ENCODE data around the gene CCT2.

Gene CCT2

DNA sequence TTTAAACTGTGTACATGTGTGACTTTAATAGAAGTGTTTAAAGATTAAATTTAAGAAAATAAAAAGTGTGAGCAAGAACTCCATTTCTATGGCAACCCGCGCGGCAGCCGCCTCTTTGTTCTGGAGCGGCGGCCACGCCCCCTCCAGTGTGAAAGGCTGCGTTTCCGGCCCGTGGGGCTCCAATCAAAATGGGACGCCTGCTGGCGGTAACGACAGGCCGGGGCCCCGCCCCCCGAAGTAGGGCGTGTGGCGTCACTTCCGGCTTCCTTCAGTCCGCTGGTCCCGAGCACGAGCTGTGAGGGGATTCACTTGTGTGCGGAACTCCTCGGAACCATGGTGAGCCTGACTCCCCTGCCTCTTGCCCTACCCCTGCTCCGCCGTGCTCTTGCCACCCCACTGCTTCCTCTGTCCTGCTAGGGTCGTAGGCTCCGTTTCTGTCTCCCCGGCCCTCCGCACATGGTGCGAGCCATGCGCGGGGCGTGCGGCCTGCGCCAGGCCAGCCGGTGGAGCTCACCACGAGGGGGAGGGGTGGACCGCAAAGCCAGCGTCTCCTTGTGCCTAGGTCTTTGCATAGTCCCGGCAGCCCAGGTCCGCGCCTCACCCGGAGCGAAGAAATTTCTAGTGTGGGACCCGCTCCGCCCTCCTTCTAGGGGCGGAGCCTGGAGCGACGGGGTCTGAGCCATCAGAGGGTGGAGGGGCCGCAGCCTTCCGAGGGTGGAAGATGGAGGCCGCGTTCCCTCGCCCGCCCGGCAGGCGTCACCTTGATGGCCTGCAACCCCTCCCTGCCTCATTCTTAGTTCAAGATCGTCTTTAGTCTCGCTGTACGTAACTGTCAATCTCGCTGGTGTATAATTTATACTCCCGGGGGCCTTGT is at the start of gene CCT2:
CCT2 (plus strand) TSS at position 271 of the 874 bp plus-strand sequence; CDS start at position 334, 63 bp downstream.
- DNase-seq: peak; percentile 96

DNA sequence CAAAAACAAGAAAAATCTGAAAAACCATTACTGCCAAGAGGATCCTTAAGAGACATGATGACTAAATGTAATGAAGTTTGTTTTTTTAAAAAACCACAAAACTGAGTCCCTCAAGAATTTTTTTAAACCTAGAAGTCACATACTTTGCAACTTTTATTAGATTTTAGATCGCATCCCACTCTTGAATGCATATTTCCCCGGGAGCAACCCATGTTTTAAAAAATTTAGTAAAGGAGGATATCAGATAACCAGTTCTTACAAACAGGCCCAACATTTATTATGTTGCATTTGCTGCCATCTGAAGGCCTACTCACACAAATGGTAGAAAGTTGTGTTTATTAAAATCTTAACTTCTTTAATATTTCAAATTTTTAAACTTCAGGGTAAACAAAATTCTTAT is 44.3 kb upstream of the CCT2 start:
- no peak for DNase-seq

DNA sequence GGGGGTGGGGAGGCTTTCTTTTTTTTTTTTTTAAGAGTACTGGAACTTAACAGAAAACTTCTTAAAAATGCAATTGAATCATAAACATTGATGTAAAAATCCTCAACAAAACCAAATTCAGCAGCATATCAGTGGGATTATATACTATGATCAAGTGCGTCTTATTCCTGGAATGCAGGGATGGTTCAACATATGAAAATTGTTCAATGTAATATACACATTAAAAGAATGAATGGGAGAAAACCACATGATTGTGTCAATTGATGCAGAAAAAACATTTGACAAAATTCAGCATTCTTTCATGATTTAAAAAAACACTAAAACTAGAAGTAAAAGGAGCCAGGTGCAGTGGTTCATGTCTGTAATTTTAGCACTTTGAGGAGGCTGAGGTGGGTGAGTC is 41.2 kb upstream of the CCT2 start:
- no peak for DNase-seq

DNA sequence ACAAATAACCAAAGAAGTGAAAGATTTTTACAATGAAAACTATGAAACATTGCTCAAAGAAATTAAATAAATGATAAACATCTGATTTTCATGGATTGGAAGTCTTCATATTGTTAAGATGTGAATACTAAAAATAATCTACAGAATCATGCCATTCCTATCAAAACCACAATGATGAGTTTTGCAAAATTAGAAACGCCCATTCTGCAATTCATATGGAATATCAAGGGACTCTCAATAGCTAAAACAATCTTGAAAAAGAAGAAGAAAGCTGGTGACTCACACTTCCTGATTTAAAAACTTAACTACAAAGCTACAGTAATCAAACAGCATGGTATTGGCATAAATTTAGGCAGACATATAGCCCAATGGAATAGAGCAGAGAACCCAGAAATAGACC is 40.2 kb upstream of the CCT2 start:
- DNase-seq: no peak

DNA sequence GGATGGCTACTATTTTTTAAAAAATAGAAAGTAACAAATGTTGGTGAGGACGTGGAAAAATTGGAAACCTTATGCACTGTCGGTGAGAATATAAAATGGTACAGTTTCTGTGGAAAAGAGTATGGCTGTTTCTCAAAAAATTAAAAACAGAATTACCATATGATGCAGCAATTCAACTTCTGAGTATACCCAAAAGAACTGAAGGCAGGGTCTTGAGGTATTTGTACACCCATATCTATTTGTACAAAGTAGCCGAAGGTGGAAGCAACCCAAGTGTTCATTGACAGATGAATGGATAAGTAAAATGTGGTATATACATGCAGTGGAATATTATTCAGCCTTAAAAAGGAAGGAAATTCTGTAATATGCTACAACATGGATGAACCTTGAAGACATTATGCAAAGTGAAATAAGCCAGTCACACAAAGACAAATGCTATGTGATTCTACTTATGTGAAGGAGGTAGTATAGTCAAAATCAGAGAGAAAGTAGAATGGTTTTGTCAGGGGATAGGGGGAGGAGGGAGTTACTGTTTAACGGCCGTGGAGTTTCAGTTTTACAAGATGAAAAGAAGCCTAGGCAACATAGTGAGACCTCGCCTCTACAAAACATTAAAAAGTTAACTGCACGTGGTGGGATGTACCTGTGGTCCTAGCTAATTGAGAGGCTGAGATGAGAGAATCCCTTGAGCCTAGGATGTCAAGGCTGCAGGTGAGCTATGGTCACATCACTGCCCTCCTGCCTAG is 38.4 kb upstream of the CCT2 start:
- DNase-seq: no peak

DNA sequence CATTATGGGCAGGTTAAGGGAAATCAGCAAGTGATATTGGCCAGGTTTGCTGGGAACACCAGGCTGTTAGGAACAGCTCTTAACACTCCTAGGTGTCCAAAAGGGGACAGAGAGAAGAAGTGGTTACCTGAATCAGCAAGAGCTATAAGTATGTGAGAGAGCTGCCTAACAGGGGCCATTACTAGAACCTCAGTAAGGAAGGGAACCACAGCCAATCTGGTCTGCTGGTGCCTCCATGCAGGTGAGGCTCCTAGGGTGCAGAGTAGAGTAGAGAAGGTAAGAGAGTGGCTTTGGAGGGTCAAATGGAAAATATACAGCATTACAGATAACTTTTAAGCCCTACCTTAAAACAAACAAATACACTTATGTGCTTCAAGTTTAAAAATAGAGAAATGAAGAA is 36.6 kb upstream of the CCT2 start:
- no peak for DNase-seq

DNA sequence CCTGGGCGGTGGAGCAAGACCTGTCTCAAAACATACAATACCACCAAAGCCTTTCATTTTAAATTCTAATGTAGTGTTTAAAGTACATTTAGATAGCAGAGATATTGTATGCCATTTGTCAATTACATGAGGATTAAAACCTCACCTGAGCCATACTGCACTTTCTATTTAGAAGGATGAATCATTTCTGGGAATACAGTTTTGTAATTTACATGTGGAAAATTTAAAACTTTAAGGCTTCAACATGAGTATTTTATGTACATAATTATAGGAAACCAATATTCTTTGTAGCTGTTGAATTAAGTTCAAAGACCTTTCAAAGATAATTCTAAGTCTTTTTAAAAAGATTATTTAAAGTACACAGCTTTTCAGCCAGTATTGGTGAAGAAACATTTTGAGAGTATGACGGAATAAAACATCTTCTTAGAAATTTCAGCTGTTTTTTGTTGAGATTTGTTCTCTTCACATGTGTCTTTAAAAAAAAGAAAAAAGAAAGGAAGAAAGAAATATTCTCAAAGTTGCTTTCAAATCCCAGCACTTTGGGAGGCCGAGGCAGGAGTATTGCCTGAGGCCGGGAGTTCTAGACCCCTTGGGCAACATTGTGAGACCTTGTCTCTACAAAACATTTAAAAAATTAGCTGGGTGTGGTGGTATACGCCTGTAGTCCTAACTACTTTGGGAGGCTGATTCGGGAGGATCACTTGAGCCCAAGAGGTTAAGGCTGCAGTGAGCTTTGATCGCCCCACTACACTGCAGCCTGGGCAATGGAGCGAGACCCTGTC is 34.5 kb upstream of the CCT2 start:
- no peak for DNase-seq

DNA sequence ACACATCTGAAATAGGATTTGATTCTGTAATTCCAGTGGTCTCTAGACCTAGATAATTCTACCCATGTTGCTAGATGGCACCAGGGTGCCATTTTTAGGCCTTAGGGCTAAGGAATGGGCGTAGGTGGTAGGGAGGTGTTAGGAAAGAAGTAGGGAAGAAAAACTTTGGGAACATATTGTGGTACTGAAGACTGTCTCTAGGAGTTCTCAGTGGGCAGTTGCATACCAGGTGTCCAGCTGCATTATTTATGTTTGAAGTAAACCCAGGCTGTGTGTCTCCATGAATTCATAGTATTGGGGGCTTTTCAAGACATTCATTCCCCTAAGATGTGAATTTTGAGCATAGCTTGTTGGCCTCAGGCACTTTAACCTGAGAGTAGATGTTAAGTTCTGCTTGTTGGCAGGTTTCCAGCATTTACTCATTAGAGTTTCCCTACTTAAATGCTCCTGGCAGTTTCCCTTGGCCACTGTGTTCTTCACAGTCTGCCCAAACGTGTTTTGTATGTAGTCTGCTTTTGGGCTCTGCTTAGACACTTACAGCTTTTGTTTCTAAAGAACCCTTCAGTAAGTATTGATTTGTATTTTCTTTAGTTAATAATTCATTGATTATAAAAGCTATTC is 31.5 kb upstream of the CCT2 start:
- no peak for DNase-seq

DNA sequence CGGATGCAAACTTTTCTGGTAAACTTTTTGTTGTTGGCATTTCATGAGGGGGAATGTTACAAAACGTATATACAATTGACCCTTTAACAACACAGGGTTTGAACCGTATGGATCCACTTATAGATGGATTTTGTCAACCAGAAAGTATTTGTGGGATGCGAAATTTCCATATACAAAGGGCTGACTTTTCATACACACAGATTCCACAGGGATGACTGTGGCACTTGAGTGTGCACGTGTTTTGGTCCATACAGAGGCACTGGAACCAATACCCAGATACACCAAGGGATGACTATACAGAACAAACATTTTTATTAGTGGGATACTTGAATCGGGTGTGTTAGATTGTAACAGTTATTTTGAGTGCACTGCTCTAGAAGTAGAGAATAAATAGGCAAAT is 29.8 kb upstream of the CCT2 start:
- DNase-seq: no peak

DNA sequence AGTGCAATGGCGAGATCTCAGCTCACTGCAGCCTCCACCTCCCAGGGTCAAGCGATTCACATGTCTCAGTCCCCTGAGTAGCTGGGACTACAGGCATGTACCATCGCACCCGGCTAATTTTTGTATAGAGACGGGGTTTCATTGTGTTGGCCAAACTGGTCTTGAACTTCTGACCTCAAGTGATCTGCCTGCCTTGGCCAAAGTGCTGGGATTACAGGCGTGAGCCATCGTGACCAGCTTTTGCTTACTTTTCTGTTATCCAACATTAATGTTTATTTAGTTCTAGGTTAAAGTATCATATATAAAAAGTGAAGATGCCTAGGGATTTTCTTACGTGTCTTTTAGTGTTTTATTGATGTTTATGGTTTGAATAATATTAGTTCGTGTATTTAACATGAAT is 28.9 kb upstream of the CCT2 start:
- DNase-seq: no peak

DNA sequence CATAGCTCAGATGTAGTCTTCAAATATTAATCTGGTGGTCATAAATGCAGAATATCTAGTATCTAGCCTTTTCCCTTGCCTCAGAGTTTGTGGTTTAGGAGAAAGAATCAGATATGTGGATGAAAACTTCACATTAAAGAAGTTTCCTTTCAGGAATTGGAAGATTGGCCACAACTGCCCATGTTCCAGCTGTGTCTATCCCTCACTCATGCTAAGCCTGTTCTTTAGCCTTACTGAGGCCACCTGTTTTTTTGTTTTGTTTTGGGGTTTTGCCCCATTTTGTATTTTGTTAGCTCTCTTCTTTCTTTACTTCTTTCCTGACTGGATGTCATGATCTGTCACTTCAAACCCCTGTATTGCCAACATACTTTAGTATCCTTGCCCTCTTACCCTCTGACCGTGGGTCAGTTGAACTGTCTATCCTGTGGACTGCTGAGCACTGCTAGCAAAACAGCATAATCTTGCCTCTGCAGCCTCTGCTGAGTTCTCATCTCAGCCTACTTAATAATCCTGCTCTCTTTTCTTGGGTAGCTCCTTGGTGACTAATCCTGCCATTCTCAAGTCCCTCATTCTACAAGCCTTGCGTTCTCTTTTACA is 22.0 kb upstream of the CCT2 start:
- DNase-seq: no peak

DNA sequence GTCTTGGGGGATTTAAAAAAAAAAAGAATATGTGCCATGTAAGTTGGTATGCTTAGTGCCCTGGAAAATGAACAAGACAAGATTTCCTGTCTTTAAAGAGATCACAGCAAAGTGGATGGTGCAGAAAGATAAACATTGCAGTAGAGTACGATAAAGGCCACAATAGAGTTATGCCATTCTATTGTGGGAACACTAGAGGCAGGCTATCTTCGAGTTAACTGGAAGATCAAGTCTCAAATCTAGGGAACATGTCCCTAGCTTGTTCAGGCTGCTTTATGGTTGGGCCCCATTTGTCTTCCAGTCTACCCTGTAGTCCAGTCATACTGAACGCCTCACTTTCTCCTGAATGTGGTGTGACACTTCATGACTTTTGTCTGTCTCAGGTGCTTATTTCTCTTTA is 18.7 kb upstream of the CCT2 start:
- no peak for DNase-seq

DNA sequence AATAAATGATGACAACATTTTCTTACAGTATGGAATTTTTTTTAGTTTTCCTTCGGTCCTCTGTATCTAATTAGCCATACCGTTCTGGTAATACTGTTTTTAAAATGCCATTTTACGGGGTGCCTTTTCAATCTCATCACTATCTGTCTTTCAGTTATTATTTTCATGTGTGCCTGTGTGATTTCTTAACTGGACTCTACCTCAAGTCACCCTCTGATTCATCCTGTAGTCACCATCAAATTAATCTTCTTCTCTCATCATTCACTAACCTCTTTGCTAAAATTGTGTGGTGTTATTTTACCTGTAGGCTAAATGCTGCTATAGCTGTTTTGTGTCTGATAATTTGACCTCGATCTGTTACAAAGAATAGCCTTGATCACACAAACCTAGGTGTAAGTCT is 16.0 kb upstream of the CCT2 start:
- no peak for DNase-seq

DNA sequence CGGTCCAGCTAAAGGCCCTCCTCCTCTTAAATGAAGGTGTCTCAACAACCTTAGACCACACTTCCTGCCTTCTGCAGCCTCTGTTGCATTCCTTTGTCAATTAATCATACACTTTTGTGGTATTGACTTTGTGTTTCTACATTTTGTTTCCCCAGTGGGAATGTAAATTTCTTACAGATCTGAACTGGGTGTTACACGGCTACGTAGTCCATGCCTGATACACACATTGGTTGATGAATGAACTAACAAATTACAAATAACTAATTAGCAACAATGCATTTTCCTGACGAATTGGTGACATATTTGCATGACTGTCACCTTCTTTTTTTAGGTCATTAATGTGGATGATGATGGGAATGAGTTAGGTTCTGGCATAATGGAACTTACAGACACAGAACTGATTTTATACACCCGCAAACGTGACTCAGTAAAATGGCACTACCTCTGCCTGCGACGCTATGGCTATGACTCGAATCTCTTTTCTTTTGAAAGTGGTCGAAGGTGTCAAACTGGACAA is 15.2 kb upstream of the CCT2 start:
- no peak for DNase-seq

DNA sequence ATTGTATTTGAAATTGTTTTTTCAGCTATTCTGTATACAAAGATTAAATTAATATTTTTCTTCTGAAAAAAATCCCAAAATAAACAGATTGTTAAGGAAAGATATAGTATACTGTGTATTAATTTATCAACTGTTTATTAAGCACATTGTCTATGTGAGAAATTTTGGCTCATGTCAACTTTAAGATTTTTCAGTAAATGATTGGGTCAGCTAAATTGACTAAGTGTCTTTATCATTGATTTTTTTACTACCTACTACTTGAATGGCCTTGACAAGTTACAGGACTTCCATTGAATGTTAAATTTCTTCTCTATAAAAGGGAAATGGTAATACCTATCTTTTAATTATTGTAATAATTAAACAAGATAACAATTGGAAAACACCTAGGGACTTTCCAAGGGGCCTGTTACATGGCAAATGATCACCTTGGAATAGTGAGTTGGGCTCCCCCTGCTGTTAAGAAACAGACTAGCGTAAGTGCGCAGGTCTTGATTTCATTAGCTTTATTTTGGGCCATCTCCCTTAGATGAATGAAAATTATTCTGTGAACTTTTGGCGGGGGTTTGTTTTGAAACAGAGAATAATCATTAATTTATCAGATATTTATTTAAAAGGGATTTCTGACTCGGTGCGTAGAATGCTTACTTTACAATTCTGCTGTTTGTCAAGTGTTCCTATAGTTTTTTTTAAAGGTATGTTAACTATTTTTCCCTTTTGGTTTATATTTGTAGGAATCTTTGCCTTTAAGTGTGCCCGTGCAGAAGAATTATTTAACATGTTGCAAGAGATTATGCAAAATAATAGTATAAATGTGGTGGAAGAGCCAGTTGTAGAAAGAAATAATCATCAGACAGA is 14.5 kb upstream of the CCT2 start:
- DNase-seq: peak; percentile 63 to 82

DNA sequence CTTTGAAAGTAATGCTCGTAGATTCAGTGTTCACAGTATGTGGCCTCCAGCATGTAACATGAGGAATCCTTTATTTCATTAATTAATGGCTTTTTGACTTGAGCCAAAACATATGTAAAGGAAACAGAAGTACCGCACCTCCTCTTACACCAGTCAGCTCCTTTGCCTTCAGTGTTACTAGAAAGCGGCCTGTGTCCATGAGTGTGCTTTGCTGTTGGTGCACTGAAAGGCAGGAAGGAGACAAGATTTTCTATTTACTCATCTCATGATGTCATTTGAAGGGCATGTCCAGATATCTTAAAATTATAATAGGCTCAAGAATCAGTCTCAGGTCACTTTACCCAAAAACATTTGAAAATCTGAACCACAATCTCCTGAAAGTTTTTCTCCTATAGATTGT is 9.9 kb upstream of the CCT2 start:
- DNase-seq: no peak

DNA sequence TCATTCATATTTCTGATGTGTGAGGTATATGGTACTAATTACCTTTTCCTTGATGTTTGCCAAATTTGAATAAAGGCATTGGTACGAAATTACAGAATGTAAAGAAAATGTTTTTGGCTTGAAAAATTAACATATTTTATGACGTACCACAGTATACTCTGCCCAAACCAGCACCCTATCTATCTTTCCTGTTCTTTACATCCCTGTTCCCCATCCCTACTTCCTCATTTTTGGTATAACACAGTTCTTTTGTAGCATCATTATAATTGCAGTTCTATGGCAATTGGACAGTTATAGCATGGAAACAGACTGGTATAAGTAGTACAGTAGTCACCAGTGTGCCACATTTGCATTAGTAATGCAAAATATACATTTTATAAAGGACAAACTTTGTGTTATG is 7.0 kb upstream of the CCT2 start:
- DNase-seq: no peak

DNA sequence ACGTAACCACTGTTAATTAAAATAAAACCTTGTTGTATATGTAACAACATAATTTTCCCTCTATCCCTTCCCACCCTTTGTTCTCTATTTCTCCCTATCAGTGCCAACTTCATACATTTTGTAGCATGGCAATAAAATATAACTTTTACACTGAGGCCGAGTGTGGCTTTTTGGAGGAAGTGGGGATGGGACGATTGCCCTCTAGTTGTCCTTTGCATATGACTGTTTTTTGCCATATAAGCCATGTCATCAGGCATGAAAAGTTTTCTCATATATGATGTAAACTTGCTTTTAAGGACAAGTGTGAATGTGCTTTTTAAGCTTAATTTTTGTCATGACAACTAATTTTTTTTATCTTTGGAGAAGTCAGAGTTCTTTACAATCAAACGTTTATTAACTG is 6.2 kb upstream of the CCT2 start:
- DNase-seq: no peak

DNA sequence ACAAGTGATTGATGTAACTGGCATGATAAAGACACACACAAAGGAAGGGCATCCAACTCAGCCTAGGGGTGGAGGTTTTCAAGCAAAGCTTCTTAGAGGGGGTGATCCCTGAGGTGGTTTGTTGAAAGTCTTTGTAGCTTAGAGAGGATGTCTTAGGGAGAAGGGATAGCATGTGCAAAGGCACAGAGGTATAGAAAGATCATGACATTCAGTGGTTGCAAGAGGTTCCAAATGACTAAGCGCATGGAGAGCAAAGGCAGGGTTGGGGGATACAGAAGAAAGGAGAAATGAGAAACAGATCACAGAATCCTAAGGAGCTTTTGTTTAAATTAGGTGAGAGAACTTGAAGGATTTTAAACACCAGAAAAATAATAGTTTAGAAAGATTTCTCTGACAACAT is 5.2 kb upstream of the CCT2 start:
- DNase-seq: no peak

DNA sequence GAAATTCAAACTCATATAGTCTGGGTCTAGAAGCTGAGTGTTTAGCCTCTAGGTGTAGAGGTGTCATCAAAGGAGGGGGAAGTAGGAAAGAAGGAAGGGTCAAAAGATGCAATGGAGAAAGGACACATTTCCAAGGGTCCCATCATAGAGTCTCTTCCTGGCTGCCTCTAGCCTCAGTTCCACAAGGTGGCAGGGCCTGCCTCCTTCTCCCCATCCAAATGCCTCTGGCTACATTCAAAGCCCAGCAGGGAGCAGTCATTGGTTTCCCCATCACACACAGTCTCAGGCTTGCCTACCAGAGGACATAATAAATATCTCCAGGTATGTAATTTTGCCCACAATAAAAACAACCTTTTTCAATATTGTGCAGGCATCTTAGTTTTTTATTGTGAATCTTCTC is 2.1 kb upstream of the CCT2 start:
- no peak for DNase-seq

DNA sequence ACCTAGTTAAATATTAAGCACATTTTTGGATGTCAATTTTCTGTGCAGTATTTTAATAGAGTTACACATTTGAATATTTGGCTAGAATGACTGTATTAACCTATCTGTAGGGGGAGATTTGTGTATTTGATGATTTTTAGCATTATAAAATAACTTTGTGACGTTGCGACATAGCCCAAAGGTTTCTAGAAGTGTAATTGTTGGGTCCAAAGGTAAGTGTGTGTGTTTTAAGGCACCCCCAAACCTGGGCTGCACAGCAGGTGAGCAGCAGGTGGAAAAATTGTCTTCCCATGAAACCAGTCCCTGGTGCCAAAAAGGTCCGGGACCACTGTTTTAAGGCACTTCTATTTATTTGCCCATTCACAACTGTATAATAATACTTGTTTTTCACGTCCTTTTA is 3.3 kb downstream of the CCT2 start:
- DNase-seq: no peak

DNA sequence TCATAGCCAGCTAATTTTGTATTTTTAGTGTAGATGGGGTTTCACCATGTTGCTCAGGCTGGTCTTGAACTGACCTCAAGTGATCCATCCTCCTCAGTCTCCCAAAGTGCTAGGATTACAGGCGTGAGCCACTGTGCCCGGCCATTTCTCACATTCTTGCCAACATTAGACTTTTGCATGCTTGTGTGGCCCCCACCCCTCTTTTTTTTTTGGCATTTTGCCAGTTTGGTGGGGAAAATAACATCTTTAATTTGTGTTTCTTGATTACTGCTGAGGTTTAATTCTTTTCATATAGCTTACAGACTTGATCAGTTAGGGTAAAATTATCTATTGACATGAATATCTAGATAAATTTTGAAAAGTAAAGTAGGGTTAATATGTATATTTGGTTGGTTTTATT is 3.8 kb downstream of the CCT2 start:
- no peak for DNase-seq
